HG03432 (cell line): ENCODE results near the gene PTPRO.

Source experiments
- ATAC-seq: cut with Tn5 transposase; IDR thresholded peaks from one replicate; pipeline ENCODE4 v1.9.1; 2021; ENCODE audit warnings: mild to moderate bottlenecking, moderate library complexity; ENCODE audit not compliant: unreplicated experiment

Gene PTPRO

DNA sequence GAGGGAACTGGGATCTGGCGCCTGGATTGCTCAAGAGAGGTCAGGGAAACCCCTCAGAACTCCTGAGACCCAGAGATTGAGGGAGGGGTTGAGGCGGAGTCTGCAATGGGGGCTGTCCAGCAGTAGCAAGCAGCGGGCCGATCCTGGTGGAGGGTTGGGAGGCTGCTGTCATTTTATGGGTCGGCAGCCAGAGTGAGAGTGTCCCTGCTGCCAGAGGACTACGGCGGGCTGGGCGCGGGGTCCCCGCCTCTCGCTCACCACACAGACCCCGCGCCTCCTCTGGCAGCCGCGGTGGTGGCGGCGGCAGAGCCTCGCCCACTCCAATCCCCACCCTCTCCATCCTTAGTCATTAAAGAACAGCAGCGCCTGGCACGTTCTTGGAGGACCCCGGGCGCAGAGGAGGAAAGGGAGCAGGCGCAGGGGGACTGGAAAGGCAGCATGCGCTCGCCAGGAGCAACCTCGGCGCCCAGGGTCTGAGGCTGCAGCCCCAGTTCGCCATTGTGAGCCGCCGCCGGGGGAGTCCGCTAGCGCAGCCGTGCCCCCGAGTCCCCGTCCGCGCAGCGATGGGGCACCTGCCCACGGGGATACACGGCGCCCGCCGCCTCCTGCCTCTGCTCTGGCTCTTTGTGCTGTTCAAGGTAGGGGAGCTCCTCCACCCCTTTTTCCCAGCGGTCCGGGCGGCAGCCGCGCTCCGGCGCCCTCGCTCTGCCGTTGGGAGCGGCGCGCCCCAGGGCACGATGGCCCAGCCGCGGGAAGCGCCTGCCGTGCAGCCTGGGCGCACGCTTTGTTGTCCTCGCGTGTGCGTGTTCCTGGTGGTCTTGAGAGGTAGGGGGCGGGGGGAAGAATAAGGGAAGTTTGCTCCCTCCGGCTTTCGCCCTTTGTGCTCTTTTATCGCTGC lies at the start of gene PTPRO:
TSS of gene PTPRO (plus strand) at position 345 of the 898 bp plus-strand sequence.
- ATAC-seq = no peak

- ATAC-seq = no peak
These were observed 48.4 kb upstream of the PTPRO start for GRCh38 chr12:15273896-15274295.

DNA sequence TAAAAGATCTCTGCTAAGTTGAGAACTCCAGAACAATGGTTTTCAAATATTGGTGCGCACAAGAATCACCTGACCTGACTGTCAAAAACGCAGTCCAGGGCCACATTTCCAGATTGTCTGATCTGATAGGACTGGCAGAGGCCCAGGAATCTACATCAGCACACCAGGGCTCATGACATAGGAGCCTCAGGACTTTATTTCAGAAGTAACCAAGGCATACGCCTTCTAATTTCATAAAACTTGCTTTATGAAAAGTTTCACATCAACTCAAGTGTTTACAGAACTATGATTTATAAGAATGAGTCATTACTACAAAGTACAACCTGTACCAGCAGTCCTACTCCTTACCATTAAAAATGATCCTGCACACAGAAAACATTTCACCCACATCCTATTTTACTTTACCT lies 47.7 kb upstream of the PTPRO start:
- ATAC-seq = no peak

DNA sequence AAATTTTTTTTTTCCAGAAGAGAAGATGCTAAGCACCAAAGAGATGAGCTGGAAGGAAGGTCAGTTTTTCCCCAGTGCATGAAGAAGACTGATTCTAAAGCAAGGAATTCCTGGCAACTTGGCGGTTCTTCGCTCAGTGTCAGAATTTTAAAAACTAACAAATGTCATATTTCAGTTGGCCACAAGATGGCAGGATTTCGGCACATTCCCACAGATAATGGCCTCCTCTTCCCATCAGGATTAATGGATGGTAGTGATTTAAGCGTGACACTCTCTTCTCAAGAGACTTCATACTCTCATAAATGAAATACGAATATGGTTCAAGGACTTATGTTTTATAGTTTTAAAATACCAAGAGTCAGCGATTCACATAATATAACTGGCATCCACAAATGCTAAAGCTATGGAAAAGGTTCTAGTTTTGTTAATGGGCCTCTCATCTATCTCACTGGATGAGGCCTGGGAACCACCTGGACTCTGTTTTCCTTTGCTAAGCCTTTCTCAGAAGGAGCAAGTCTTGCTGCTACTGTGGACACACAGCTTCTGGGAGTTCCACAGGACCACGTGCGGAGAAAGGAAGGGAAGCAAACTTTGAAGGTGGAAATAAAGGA lies 46.1 kb upstream of the PTPRO start:
- ATAC-seq = no peak

GRCh38 chr12:15278816-15279658 lies 43.3 kb upstream of the PTPRO start:
- peak; percentile 84 for ATAC-seq

- ATAC-seq = no peak
These were observed 41.4 kb upstream of the PTPRO start for GRCh38 chr12:15280930-15281329.

GRCh38 chr12:15289192-15289591 lies 33.1 kb upstream of the PTPRO start:
- ATAC-seq = no peak

GRCh38 chr12:15293731-15294130 lies 28.6 kb upstream of the PTPRO start:
- no peak for ATAC-seq

GRCh38 chr12:15299947-15300346 lies 22.4 kb upstream of the PTPRO start:
- no peak for ATAC-seq

- ATAC-seq = no peak
These were observed 18.0 kb upstream of the PTPRO start for GRCh38 chr12:15304296-15304695.

GRCh38 chr12:15306605-15307004 lies 15.7 kb upstream of the PTPRO start:
- no peak for ATAC-seq

DNA sequence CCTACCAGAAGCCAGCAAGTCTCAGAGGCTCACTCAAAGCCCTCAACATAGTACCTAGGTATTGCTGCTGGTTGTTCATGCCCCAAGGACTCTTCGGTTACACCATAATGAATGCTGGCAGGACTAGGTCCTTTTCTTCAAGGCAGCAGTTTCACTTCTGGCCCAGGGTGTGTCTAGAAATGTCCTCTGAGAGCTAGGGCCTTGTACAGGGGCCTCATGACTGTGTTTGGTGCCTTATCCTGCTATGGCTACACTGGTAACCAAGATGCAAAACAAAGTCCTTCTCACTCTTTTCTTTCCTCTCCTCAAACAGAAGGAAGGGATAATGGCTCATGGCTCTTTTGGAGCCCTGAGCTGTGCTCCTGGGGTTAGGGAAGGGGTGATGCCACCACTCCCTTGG lies 15.2 kb upstream of the PTPRO start:
- ATAC-seq = no peak

GRCh38 chr12:15318841-15319240 lies 3.5 kb upstream of the PTPRO start:
- no peak for ATAC-seq

DNA sequence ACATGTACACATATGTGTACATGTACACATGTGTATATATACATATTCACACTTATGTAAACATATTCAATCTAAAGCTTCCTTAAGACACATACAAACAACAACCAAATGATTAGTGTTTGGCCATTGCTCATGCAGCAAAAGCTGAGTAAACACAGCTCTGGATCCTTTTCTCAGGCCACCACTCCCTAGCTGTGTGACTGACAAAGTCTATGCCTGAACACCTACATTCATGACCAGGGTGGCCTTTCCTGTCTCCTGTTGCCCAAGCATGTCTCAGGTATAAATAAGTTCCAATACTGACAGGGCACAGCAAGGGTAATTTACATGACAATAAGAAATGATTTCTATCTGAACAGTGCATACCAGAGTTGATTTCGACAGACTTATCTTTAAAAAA lies 1.4 kb upstream of the PTPRO start:
- no peak for ATAC-seq

GRCh38 chr12:15323480-15323879 lies 1.2 kb downstream of the PTPRO start:
- ATAC-seq = no peak

DNA sequence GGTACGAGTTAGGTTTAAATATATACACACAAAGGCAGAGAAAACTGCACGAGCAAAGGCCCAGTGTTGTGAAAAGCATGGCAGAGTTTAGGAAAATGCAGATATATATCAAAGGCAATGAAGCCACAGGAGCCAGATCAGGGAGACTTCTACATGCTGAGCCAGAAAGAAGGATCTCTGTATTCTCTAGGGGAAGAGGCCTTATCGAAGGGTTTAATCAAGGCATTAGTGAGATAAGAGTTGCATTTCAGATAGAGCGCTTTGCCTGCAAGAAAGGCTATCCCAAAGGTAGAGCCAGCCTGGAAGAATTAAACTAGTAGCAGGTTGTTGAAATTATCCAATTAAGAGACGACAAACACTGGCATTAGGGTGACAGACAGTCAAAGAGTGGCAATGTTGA lies 7.6 kb downstream of the PTPRO start:
- ATAC-seq = no peak

- no peak for ATAC-seq
These were observed 11.9 kb downstream of the PTPRO start for GRCh38 chr12:15334225-15334624.

- ATAC-seq = no peak
These were observed 13.7 kb downstream of the PTPRO start for GRCh38 chr12:15335959-15336358.

DNA sequence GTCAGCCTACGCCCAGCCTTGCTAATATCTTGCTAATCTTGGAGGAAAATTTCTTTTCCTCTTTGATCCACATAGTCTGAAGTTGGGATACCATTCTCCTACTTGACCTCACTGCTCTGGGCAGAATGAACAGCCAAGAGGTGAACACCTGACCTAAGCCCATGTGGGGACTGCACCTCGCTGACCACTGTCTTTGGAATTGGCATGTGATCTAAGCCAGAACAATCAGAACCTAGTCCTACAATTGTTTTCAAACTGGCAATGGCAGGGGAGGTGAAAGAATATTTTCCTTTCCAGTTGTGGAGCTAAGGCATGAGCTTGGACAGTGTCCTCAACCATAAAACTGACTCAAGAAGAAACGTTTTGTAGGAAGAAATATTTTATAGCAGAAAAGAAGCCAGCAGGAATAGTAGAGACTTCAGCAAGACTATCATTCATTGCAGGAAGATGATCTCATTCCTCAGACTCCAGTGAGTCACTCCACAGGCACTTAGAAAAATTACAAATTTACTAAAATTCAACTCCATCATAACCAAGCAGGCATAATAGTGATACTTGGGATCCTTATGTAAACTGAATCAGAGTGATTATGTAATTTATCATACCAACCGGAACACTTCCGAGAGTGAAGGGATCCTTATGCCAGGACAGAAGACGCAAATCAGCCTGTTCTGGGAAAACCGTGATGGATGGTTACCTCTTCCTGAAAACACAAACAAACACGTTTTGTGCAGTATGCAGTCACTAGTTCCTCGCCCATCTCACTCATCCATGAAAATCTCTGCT lies 14.7 kb downstream of the PTPRO start:
- ATAC-seq = no peak

DNA sequence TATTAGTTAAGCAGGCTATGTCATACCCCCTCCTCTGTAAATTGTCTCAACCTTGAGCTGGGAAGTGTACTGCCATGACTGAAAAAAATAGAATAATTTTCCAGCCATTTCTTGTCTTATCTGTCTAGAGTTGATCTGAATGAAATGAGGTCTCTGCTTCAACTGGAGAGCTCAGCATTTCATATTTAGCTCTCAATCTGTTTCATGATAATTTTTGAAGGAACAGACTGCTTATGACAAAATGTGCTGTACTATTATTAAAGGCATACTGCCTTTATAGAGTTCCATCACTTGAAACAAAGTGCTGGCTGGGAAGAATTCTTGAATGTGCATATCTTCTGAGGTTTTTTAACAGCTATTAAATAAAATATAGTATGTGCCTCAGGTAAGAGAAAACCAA lies 19.1 kb downstream of the PTPRO start:
- ATAC-seq = no peak

GRCh38 chr12:15344561-15344960 lies 22.3 kb downstream of the PTPRO start:
- ATAC-seq = no peak
